Astrocyte (in vitro differentiated cells and primary cell): Measurements from ENCODE around the gene PBX2. TPM values are rescaled to one million over a fixed set of nuclear protein-coding genes. Genes with fewer than 3 reads are reported as not detected.

Experiments used
- DNase-seq: peaks from one replicate; pipeline ENCODE4 v3.0.0-alpha.2; 2010; ENCODE audit warnings: low read depth
- FAIRE-seq: peaks from 2 replicates; lab custom pipeline; 2011; peaks lifted over from hg19 to GRCh38; lab: Jason Lieb, UNC
- H2AFZ ChIP-seq: 2 replicates; pipeline ENCODE4 v1.6.0; 2012; ENCODE audit warnings: low read depth, low read length, inconsistent platforms
- H3K27ac ChIP-seq: 2 replicates; pipeline ENCODE4 v1.5.1; 2011; ENCODE audit warnings: low read depth, low read length, inconsistent platforms
- H3K27me3 ChIP-seq: 2 replicates; pipeline ENCODE4 v1.6.0; 2011; ENCODE audit warnings: low read length, inconsistent platforms; ENCODE audit not compliant: insufficient read depth
- H3K36me3 ChIP-seq: 2 replicates; pipeline ENCODE4 v1.5.1; 2011; ENCODE audit warnings: low read length, inconsistent platforms; ENCODE audit not compliant: insufficient read depth
- H3K4me1 ChIP-seq: 2 replicates; pipeline ENCODE4 v1.5.1; 2011; ENCODE audit warnings: low read length, inconsistent platforms; ENCODE audit not compliant: insufficient read depth
- H3K4me2 ChIP-seq: 2 replicates; pipeline ENCODE4 v1.6.0; 2012; ENCODE audit warnings: low read length, inconsistent platforms
- H3K4me3 ChIP-seq: 2 replicates; pipeline ENCODE4 v1.5.1; 2011; ENCODE audit warnings: low read depth, mild to moderate bottlenecking, low read length, inconsistent platforms; ENCODE audit not compliant: insufficient read depth
- H3K79me2 ChIP-seq: 2 replicates; pipeline ENCODE4 v1.6.0; 2012; ENCODE audit warnings: mild to moderate bottlenecking, low read length, inconsistent platforms; ENCODE audit not compliant: insufficient read depth
- H3K9ac ChIP-seq: 2 replicates; pipeline ENCODE4 v1.6.0; 2012; ENCODE audit warnings: mild to moderate bottlenecking, low read length, inconsistent platforms
- H3K9me3 ChIP-seq: 2 replicates; pipeline ENCODE4 v1.5.1; 2012; ENCODE audit warnings: low read depth, mild to moderate bottlenecking, low read length, inconsistent platforms; ENCODE audit not compliant: insufficient read depth
- H4K20me1 ChIP-seq: 2 replicates; pipeline ENCODE4 v1.6.0; 2012; ENCODE audit warnings: low read length, inconsistent platforms; ENCODE audit not compliant: insufficient read depth
- H3K27ac Mint-ChIP-seq: one replicate; pipeline ENCODE4 v1.8.0; 2021; ENCODE audit warnings: mild to moderate bottlenecking, mixed read lengths; ENCODE audit not compliant: unreplicated experiment
- H3K27me3 Mint-ChIP-seq: one replicate; pipeline ENCODE4 v1.8.0; 2021; ENCODE audit warnings: low read depth, mixed read lengths; ENCODE audit not compliant: unreplicated experiment
- H3K36me3 Mint-ChIP-seq: one replicate; pipeline ENCODE4 v1.8.0; 2021; ENCODE audit warnings: low read depth, mixed read lengths; ENCODE audit not compliant: unreplicated experiment
- H3K4me1 Mint-ChIP-seq: one replicate; pipeline ENCODE4 v1.8.0; 2021; ENCODE audit warnings: low read depth, mixed read lengths; ENCODE audit not compliant: unreplicated experiment
- H3K4me3 Mint-ChIP-seq: one replicate; pipeline ENCODE4 v1.8.0; 2021; ENCODE audit warnings: mild to moderate bottlenecking, moderate library complexity, mixed read lengths; ENCODE audit not compliant: unreplicated experiment
- H3K9me3 Mint-ChIP-seq: one replicate; pipeline ENCODE4 v1.8.0; 2021; ENCODE audit warnings: mild to moderate bottlenecking, mixed read lengths; ENCODE audit not compliant: unreplicated experiment
- EZH2 ChIP-seq: IDR thresholded peaks from 2 replicates; pipeline ENCODE4 v1.6.1; 2012; ENCODE audit warnings: mild to moderate bottlenecking, low read length, inconsistent platforms; ENCODE audit not compliant: insufficient read depth
- total RNA-seq: library from RNA; stranded (reverse); gene quantifications from 2 replicates; pipeline ENCODE4 v1.2.1, GENCODE V29; 2021
- TF ChIP-seq, protein P1 (sequence below): IDR thresholded peaks from 2 replicates; pipeline ENCODE4 v1.5.1; 2011; ENCODE audit warnings: low read depth, mild to moderate bottlenecking, inconsistent platforms, low read length, moderate library complexity; ENCODE audit not compliant: insufficient read depth

Gene PBX2
- total RNA-seq, 1 donor from 2014 or later: 80.7 TPM

DNA sequence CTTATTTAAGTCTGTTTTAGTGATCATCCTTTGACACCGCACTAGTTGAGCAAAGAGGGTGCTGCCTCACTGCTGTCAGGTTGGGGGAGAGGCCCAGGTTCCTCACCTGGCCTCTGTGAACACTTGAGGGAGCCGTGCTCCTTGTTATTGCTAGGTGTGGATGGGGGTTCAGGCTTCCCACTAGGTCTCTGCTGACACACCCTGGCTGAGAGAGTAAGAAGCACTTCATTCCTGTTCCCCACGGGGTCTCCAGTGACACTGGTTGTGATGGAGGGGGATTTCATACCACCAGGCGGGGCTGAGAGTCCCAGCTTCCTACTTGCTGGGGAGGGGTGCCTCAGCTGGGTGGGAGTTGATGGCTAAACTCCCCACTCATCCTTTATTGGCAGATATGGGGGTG is 44.9 kb upstream of the PBX2 start:
- no peak for FAIRE-seq
- Histone ChIP-seq H3K36me3 (no peaks in the 10 kb centered on the region), H4K20me1 (no peaks in the 10 kb centered on the region), H3K27ac (no peak overlapping the region), H3K4me3 (no peak overlapping the region), H3K79me2 (no peaks in the 10 kb centered on the region), H3K4me2 (no peak overlapping the region), H3K9me3 (no peaks in the 10 kb centered on the region), H3K4me1 (no peaks in the 10 kb centered on the region), H2AFZ (no peak overlapping the region), H3K9ac (no peak overlapping the region), H3K27me3 (no peaks in the 10 kb centered on the region)
- no peaks in the 10 kb centered on the region for H3K27me3 Mint-ChIP-seq
- no peaks in the 10 kb centered on the region for H3K36me3 Mint-ChIP-seq
- H3K4me1 Mint-ChIP-seq: no peaks in the 10 kb centered on the region
- no peaks in the 10 kb centered on the region for H3K9me3 Mint-ChIP-seq
- H3K27ac Mint-ChIP-seq: no peak overlapping the region
- no peak overlapping the region for H3K4me3 Mint-ChIP-seq
- DNase-seq: no peak
- TF ChIP-seq, protein P1, sequence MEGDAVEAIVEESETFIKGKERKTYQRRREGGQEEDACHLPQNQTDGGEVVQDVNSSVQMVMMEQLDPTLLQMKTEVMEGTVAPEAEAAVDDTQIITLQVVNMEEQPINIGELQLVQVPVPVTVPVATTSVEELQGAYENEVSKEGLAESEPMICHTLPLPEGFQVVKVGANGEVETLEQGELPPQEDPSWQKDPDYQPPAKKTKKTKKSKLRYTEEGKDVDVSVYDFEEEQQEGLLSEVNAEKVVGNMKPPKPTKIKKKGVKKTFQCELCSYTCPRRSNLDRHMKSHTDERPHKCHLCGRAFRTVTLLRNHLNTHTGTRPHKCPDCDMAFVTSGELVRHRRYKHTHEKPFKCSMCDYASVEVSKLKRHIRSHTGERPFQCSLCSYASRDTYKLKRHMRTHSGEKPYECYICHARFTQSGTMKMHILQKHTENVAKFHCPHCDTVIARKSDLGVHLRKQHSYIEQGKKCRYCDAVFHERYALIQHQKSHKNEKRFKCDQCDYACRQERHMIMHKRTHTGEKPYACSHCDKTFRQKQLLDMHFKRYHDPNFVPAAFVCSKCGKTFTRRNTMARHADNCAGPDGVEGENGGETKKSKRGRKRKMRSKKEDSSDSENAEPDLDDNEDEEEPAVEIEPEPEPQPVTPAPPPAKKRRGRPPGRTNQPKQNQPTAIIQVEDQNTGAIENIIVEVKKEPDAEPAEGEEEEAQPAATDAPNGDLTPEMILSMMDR: no peak
- TF ChIP-seq EZH2: no peak

DNA sequence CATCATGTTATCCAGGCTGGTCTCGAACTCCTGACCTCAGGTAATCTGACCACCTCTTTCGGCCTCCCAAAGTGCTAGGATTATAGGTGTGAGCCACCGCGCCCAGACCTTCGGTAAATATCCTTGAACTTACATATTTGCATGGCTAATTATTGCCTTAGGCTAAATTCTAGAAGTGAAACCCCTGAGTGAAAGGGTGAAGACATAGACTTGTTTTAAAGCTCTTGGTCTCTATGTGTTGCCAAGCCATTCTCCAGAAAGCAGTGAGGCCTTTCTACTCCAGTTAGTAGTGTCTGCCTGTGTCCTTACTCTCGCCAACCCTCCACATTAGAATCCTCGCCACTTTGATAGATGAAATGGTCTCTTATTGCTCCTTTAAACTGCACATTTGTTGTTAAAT is 36.4 kb upstream of the PBX2 start:
- no peaks in the 10 kb centered on the region for H3K36me3 Mint-ChIP-seq

DNA sequence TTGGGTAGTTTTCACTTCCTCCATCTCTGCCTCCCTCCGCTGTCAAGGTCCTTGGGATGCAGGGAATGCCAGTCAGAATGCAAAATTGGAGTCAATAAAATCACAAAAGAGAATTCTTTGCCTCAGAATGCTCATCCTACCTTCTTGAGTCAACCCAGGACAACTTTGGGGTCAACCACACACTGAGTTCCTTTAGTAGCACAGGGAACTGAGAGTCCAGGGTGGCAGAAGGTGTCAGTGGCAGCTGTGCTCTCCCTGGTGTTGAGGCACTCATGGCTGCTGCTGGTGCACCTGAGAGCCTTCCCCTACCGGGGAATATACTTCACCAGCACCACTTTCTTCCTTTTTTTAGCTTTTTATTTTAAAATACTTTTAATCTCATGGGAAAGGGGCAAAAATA is 34.7 kb upstream of the PBX2 start:
- Histone ChIP-seq H3K36me3 (no peaks in the 10 kb centered on the region), H3K27ac (no peak overlapping the region), H3K27me3 (no peaks in the 10 kb centered on the region), H3K9ac (no peak overlapping the region), H2AFZ (no peak overlapping the region), H3K4me1 (no peaks in the 10 kb centered on the region), H3K9me3 (no peaks in the 10 kb centered on the region), H3K79me2 (no peaks in the 10 kb centered on the region), H3K4me3 (no peak overlapping the region), H3K4me2 (no peak overlapping the region), H4K20me1 (no peaks in the 10 kb centered on the region)
- no peak overlapping the region for H3K27ac Mint-ChIP-seq
- no peaks in the 10 kb centered on the region for H3K36me3 Mint-ChIP-seq
- DNase-seq (no peak), FAIRE-seq (no peak)
- TF ChIP-seq EZH2: no peak
- TF ChIP-seq, protein P1: no peak
- H3K4me3 Mint-ChIP-seq: no peak overlapping the region
- peaks cover 1% of the 10 kb centered on the region for H3K4me1 Mint-ChIP-seq
- peaks cover 15% of the 10 kb centered on the region for H3K27me3 Mint-ChIP-seq
- peaks cover 2% of the 10 kb centered on the region for H3K9me3 Mint-ChIP-seq

More for the DNA sequence above, 36.4 kb upstream of the PBX2 start:
- Mint-ChIP-seq H3K4me3 (no peak overlapping the region), H3K27me3 (peaks cover 6% of the 10 kb centered on the region), H3K27ac (no peak overlapping the region), H3K4me1 (peaks cover 1% of the 10 kb centered on the region), H3K9me3 (peaks cover 2% of the 10 kb centered on the region)
- Histone ChIP-seq H4K20me1 (no peaks in the 10 kb centered on the region), H3K27ac (no peak overlapping the region), H3K4me2 (no peak overlapping the region), H3K27me3 (no peaks in the 10 kb centered on the region), H3K4me3 (no peak overlapping the region), H3K4me1 (no peaks in the 10 kb centered on the region), H3K79me2 (no peaks in the 10 kb centered on the region), H2AFZ (no peak overlapping the region), H3K9ac (no peak overlapping the region), H3K36me3 (no peaks in the 10 kb centered on the region), H3K9me3 (no peaks in the 10 kb centered on the region)
- TF ChIP-seq, protein P1: no peak
- no peak for TF ChIP-seq EZH2
- FAIRE-seq (no peak), DNase-seq (no peak)
